IPS-NIHi7 (cell line): Measurements from ENCODE around the gene SMC5.
"Not testable (repeated sequence)": the region's sequence is repeated elsewhere in the genome, so short reads cannot be mapped to it uniquely, and the experiment has no call there.

Source experiments
- DNase-seq: peaks from one replicate; pipeline ENCODE4 v3.0.0; 2012; ENCODE audit warnings: mixed read lengths; ENCODE audit errors: extremely low spot score

SMC5 gene

DNA sequence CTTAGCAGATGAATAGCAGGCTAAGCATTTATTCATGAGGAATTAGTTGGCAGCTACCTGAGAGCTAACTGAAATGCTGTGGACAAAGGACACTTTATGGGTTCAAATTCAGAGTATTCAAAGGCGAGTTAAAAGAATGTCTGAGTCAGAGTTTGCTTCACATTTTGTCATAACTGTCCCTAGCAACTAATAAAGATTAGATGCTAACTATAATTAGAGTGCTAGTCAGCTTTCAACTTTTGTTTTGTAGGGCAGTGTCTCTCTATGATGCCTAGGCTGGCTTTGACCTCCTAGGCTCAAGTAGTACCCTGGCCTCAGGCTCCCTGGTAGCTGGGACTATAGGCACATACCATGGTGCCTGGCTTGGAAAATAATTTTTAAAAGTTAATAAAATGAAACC, 4.6 kb downstream of the SMC5 start:
- DNase-seq, result no peak

DNA sequence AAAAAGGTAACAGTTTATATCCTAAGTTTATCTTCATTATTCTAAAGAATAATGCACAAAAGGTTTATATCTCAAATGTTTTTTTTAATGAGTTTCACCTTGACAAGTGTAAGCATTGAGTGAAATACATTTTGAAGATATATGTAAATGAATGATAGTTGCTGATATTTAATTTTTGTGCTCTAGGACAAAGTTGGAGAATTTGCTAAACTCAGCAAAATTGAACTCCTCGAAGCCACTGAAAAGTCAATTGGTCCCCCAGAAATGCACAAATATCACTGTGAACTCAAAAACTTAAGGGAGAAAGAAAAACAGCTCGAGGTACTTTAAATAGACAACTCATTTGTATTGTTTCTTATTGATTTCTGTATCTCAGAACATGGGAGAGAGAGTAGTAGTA, 19.5 kb downstream of the SMC5 start:
- DNase-seq, result no peak

DNA sequence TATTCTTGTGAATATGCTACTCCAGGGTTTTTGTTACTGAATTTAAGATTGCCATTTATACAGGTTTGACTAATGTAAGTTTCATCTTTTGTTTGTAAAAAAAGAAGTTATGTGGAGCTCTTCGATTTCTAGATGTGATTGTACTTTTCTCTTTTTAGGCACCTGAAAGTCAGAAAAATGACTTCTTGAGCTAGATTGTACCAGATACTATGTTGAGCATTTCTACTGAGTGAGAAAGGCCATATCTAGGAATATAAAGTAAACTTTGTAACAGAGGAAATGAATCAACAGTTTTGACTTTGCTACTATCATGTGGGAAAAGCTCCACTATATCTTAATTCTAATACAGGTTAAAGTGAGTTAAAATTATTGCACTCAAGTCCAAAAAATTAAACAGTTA, 25.1 kb downstream of the SMC5 start:
- no peak for DNase-seq

DNA sequence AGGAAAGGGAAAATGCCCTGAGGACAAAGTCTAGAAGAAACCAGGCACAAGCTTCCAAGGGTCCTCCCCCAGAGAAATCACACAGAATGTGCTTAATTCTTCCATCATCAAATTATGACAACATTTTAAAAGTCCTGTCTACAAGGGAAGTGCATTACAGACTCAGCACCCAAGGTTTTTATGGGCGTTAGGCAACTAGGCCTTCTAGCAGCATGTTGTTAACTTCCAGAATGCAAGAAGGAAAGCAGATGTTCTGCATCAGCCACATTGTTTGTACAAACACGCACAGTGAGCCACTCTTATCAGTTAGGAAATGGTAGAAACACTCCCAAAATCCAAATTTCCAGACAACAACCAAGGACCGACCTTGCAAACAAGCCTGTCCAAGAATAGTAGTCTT, 26.5 kb downstream of the SMC5 start:
- no peak for DNase-seq

DNA sequence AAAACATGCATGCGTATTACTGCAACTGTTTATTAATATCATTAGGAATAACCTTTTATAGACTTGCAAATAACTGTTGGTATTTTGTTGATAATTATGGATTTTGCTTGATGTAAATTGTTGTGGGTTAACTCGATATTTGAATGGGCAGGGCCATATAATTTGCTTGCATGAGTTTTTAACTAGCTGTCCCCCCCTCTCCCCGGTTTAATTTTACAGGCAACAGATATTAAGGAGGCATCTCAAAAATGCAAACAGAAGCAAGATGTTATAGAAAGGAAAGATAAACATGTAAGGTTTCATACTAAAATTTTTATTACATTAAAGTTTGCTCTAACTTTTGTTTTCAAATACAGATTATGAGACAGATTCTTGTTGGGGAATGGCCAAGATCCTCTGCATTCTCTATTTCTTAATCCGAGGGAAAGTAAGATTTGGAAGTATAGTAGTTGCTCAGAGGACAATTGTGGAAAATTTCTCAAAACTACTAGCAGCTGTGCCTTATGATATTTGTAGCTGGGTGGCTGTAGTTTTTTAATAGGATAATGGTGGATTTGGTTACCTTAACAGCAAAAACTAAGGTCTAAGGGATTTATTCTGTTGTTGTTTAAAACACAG, 27.3 kb downstream of the SMC5 start:
- no peak for DNase-seq

DNA sequence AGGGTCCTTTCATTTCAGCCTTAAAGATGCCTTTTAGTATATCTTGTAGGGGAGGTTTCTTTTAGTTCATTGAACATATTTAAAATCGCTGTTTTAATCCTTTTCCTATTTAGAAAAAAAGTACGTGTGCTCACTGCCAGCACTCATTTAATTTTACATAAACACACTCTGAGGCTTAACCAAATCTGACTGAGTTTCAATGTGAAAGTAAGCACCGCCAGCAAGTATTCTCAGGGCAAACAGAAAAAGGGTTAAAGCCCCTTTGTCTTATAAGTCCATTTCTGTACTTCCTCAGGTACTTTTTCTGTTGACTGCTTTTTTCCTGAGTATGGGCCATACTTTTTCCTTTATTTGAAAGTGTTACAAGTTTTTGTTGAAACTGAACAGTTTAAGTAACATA, 31.8 kb downstream of the SMC5 start:
- DNase-seq, result no peak

DNA sequence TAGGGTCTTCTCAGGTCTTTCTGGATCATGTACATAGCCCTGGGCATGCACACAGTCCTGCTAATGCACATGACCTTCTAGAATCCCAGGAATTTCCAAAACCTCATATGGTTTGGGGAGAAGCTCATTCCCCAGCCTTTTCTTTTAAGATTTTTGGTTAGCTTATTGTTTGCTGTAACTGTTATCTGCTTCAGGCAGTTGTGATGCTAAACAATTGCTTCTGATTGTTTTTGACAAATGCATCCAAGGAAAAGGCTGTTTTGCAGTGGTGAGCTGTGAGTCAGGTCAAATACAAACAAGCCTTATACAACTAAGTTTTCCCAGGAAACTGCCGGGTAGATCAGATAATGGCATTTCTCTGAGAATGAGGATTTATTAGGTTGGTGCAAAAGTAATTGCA, 32.7 kb downstream of the SMC5 start:
- DNase-seq, result no peak

DNA sequence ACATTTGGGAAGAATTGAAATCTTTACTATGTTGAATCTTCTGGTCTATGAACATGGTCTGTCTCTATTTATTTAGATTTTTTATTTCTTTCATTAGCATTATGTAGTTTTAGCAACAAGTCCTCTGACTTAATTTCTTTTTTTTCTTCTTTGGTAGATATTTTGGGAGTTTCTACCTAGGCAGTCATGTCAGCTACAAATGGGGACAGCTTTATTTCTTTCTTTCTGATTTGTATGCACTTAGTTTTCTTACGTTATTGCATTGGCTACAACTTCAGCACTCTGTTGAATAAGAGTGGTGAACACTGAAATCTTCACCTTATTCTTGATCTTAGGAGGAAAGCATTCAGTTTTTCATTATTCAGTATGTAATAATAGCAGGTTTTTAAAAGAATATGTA, 33.5 kb downstream of the SMC5 start:
- no peak for DNase-seq

DNA sequence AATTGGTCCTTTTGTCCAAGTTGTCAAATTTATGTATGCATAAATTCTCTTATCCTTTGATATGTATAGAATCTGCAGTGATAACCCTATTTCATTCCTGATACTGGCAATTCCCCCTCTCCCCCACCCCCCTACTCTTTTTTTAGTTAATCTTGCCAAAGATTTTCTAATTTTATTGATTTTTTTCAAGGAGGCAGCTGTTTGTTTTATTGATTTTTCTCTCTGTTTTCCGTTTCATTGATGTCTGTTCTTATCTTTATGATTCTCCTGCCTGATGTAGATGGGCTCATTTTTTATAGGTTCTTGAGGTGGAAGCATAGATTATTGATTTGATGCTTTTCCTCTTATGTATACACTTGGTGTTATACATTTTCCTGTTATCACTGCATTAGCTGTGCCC, 34.4 kb downstream of the SMC5 start:
- no peak for DNase-seq

DNA sequence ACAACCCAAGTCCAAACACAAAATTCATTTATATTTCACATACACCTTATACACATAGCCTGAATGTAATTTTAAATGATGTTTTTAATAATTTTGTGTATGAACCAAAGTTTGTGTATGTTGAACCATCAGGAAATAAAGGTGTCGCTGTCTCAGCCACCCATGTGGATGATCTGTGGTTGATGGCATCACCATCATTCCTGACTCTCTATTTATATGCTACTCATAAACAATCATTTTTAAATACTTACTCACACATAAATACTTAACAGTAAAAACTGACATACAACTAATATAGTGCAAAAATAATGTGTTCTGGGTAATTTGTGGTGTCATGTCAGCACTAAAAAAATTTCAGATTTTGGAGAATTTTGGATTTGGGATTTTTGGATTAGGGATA, 38.4 kb downstream of the SMC5 start:
- no peak for DNase-seq

DNA sequence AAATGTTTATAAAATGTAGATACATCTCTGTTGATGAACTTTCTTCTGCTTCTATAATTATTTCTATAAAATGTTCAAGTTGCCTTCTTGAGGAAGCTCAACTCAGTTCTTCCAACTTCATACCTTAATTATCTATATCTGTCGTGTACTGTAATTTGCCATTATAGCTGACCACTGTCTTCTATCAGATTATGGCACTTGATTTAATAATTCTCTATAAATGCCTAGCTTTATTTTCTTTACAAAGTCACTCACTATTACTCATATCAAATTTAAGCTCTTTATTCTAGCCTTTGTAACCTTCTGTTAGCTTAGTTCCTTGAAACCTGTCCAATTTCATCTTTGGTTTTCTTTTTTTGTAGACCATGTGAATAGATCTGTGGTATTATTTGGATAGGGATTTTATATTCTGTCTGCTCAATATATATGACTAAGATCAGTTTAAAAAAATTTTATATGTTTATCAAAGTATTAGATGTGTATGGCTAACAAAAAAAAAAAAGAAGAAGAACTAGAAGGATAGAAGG, 39.5 kb downstream of the SMC5 start:
- DNase-seq, result no peak

DNA sequence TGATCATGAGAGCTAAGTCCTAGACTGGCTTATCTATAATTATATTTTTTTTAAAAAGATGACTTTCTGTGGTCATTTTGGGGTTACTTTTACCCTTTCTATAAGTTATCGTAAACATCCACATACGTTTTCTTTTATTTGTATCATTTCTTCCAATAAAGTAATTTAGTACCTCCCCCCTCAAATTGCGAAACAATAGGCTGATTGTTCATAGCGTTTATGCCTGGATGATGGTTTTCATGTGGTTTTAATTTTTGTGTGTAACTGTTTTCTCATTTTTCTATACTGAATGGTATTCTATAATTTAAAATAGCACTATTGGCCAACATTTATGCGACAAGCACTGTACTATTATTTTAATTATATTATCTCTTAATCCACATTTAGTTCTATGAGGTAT, 44.5 kb downstream of the SMC5 start:
- DNase-seq, result no peak

DNA sequence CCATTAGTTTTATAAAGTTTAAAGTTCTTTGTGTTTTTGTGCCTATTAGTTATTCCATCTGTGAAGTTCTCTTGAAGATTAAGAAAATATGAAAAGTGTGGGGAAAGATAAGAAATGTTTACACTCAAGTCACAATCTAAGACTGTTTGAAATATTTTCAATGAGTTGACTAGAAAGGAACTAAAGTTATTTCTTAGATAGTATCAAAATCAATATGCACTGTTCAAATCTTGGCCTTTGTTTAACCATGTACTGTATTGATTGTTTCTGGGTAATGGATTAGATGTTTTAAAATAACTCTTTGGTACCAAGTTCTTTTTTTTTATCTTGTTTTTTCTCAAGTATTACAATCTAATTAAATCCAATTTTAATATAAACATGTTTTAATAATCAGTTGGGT, 46.0 kb downstream of the SMC5 start:
- no peak for DNase-seq

DNA sequence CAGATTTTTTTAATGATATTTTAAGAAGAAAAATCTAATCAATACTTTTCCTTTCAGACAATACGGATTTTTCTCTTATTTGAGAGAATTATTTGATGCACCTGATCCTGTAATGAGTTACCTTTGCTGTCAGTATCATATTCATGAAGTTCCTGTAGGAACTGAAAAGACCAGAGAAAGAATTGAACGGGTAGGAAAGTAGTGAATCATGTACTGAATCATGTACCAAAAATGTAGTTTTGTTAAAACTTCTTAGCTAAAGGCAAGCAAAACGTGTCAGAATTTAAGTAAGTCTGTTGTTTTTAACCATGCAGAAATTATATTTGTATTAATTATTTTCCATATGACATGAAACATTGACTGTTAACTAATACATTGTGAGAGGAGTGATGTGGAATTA, 56.6 kb downstream of the SMC5 start:
- no peak for DNase-seq

DNA sequence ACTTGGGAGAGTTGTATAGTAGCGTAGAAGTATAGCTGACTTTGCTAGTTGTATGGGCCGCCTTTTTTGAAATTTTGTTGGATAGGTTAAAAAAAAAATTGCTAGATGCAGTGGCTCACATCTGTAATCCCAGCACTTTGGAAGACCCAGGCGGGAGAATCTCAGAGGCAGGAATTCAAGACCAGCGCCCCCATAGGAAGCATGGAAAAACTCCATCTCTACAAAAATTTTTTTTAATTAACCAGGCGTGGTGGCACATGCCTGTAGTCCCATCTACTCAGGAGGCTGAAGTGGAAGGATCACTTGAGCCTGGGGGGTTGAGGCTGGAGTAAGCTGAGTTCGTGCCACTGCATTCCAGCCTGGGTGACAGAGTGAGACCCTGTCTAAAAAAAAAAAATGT, 59.2 kb downstream of the SMC5 start:
- peak; percentile 13 for DNase-seq

DNA sequence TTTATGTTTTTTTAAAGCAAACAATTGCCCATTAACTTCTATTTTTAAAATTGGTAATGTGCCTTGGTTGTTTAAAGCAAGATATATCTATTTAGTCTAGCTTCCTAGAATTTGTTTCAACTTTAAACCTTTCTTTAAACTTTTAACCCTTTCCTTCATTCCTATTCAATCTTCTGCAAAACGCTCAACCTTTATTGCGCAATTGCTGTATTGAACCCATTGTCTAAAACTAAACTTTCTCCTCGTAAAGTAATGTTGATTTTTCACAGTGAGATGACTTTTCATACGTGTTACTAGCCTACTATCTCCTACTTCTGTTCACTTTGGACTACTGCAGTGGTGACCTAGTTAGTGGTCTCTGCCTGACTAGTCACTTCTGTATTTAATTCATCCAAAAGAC, 63.3 kb downstream of the SMC5 start:
- DNase-seq, result no peak

DNA sequence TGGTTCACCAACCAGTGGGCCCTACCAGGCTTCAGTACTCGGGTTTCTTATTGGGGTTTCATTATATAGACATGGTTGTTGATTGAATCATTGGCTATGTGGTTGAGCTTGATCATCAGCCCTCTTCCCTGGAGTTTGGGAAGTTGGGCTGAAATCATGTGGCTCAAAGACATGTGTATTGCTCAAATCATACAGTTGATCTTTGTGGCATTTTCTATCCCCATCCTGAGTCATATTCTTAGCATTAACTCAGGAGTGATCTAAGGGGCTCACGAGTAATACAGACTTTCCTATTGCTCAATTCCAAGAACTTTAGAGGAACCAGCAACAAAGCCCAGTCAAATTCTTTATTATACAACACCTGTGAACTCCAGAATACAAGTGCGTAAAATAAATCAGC, 66.2 kb downstream of the SMC5 start:
- DNase-seq, result no peak

DNA sequence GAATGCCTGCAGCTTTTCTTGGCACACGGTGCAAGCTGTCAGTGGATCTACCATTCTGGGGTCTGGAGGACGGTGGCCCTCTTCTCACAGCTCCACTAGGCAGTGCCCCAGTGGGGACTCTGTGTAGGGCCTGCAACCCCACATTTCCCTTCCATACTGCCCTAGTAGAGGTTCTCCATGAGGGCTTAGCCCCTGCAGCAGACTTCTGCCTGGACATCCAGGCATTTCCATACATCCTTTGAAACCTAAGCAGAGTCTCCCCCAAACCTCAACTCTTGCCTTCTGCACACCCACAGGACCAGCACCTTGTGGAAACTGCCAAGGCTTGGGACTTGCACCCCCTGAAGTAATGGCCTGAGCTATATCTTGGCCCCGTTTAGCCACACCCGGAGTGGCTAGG, 69.8 kb downstream of the SMC5 start:
- not testable (repeated sequence) for DNase-seq

DNA sequence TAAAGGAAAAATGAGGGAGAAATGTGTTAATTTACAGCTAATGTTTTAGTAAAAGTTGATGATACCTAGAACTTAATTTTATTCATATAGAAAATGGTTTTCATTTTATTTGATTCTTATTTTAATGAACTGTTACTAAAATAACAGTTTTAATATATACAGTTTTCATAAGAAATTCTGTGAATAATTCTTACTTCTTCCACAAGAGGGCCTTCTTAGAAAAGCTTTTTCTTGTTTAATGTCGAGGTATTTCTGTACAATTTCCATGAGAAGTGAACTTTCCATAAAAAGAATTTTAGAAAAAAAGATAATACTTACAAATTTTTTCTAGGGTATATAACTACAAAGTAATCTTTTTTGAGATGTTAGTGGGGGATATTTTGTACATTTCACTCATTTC, 81.8 kb downstream of the SMC5 start:
- DNase-seq, result no peak

DNA sequence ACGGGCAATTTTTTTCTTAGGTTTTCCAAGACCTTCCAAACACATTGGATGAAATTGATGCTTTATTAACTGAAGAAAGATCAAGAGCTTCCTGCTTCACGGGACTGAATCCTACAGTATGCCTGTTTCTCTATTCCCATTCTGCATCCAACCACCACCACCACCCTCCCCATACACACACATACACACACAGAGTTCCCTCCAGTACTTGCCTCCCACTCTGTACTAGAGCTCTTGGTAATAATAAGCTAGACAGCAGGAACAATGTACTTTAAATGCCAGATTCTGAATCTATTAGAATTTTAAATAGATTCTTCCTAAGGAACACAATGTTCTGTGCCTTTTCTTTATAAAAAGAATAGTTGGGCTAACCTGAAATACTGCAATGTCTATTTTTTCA, 88.3 kb downstream of the SMC5 start:
- no peak for DNase-seq

DNA sequence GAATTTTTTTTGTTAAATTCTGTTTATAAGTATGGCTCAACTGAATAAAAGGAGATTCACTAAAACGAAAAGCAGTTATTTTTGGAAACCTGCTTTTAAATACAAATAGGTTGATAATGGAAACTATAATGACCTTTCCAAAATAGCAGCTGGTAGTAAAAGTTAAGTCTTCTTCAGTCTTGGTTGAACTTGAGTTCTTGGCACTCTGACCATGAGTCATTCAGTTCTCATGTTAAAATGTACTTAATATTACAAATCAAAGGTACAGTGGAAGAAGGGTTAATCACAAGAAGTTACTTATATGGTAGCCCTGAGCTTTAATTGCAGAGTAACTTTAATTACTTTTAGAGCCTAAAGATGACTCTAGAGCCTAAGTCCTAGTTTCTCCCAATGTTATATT, 93.6 kb downstream of the SMC5 start:
- no peak for DNase-seq

DNA sequence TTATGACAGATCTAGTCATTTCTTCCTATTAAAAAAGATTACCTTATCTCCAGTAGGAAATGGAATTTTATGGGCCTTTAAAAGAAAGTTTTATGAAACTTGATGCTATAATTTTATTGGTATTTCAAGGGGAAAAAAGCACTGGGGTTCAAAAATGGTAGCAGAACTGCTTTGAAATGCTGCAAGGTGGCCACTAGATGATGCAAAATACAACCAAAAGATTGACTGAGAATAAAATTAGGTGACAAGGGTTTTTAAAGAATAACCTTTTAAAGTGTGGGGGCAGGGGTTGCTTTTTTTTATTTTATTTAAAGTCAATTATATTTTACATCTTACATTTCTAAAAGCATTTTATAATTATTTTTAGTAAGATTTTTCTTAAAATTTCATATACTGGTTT, 94.0 kb downstream of the SMC5 start:
- no peak for DNase-seq

DNA sequence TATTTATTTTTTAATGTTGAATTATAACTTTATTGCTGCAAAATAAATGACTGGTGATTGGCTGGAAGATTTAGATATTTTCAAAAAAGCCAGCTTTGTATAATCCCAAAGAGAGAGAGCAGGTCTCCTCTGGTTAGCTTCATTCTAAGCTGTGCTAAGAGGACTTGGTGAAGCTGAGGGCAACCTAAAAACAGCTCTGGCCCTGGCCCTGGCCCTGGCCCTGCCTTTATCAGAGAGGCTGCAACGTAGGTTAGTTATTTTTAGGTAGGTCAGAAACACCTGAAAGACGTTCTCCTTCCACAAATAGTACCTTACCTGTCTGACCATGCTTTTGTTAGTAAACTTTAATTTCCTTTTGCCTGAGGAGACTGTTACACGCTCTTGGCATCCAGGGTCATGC, 97.0 kb downstream of the SMC5 start:
- no peak for DNase-seq

DNA sequence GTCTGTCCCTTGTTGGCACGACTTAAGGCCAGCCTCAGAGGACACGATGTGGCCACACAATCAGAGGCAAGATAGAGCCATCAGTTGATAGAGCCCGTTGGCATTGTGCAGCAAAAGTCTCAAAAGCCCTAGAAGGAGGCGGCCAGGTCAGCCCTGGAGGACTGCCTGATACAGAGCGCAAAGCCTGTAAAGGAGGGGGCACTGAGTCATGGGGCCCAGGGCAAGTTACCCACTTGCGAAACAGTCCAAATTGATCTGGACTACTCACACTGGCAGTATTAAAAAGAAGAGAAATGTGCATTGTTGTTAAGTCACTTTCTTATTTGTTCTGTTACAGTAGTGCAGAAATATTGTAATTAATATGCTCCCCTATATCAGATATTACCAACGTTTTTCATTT, 104.2 kb downstream of the SMC5 start:
- DNase-seq, result no peak
